GM23338 (cell line): ENCODE measurements around the gene EHD3.

Source experiments
- CTCF ChIP-seq, 2 experiments: fragments of 200-600 bp in 1 of 2; sonication (generic) in 1 of 2; conservative IDR thresholded peaks; 2 replicates each; pipeline versions ENCODE4 v1.5.1 to v1.6.1; 2016 to 2017; ENCODE audit warnings: antibody characterized with exemption in 2 of 2, low read depth in 2 of 2, mild to moderate bottlenecking in 2 of 2, moderate library complexity in 1 of 2
- ETS1 ChIP-seq: IDR thresholded peaks from 2 replicates; pipeline ENCODE4 v1.6.1; 2016; ENCODE audit warnings: antibody characterized with exemption
- EZH2 ChIP-seq: fragments of 200-600 bp; sonication (generic); IDR thresholded peaks from one replicate; pipeline ENCODE4 v1.8.0; 2017; ENCODE audit warnings: antibody characterized with exemption, mild to moderate bottlenecking, low read depth; ENCODE audit not compliant: unreplicated experiment
- EZH2phosphoT487 ChIP-seq: fragments of 200-600 bp; sonication (generic); IDR thresholded peaks from one replicate; pipeline ENCODE4 v1.8.1; 2018; ENCODE audit warnings: antibody characterized with exemption; ENCODE audit not compliant: unreplicated experiment

GRCh38 chr2:31297751-31298150, 63.8 kb downstream of the EHD3 start:
- TF ChIP-seq CTCF (conservative IDR thresholded peaks at IDR 0.05; ENCODE audit: low read depth in 2 of 2) (no peak), EZH2 (no peak), ETS1 (no peak), EZH2phosphoT487 (no peak)
